KBM-7 (cell line): ENCODE measurements around the gene IQCE.
A peak's percentile ranks its signal among the peaks of the same experiment; 100 is the strongest.

Source experiments
- DNase-seq: peaks from one replicate; pipeline ENCODE4 v3.0.0-alpha.2; 2015
- in situ Hi-C: fragments of 300-500 bp; cut with MboI; formaldehyde crosslinking; loops from 2 replicates; pipeline ENCODE4 v1.14.3; 2020; ENCODE audit warnings: low sequenced_read_pairs, low pct_unique_long_range_greater_than_20kb, mixed read lengths

IQCE gene

GRCh38 chr7:2558629-2559282 is at the start of gene IQCE:
IQCE (plus strand) TSS chr7:2558979; CDS start chr7:2559182, 203 bp downstream.
- in situ Hi-C loops, result no loop called here
- peak; percentile 86 for DNase-seq

GRCh38 chr7:2509298-2509906 is 49.4 kb upstream of the IQCE start:
- in situ Hi-C loops, result no loop called here
- DNase-seq, result no peak

- in situ Hi-C loops, result no loop called here
- DNase-seq, result no peak
Observed at GRCh38 chr7:2510130-2510776, 48.5 kb upstream of the IQCE start.

GRCh38 chr7:2510909-2511768 is 47.6 kb upstream of the IQCE start:
- in situ Hi-C loops, result no loop called here
- DNase-seq, result peak; percentile 91

GRCh38 chr7:2511769-2512168 is 47.0 kb upstream of the IQCE start:
- DNase-seq, result no peak
- in situ Hi-C loops, result no loop called here

GRCh38 chr7:2512179-2512661 is 46.6 kb upstream of the IQCE start:
- in situ Hi-C loops, result no loop called here
- DNase-seq, result no peak

- DNase-seq, result no peak
- in situ Hi-C loops, result no loop called here
Observed at GRCh38 chr7:2512713-2513112, 46.1 kb upstream of the IQCE start.

- in situ Hi-C loops, result no loop called here
- no peak for DNase-seq
Observed at GRCh38 chr7:2513702-2514101, 45.1 kb upstream of the IQCE start.

- no peak for DNase-seq
- in situ Hi-C loops, result no loop called here
Observed at GRCh38 chr7:2514473-2515423, 44.0 kb upstream of the IQCE start.

GRCh38 chr7:2515424-2516193 is 43.2 kb upstream of the IQCE start:
- DNase-seq, result no peak
- in situ Hi-C loops, result no loop called here

GRCh38 chr7:2516194-2516555 is 42.6 kb upstream of the IQCE start:
- DNase-seq, result no peak
- in situ Hi-C loops, result no loop called here

GRCh38 chr7:2517026-2517425 is 41.8 kb upstream of the IQCE start:
- no peak for DNase-seq
- in situ Hi-C loops, result no loop called here

GRCh38 chr7:2517678-2518507 is 40.9 kb upstream of the IQCE start:
- in situ Hi-C loops, result no loop called here
- DNase-seq, result no peak

- DNase-seq, result no peak
- in situ Hi-C loops, result no loop called here
Observed at GRCh38 chr7:2518737-2519118, 40.1 kb upstream of the IQCE start.

- DNase-seq, result peak; percentile 90
Observed at GRCh38 chr7:2519119-2519930, 39.5 kb upstream of the IQCE start, which contains the start of gene LFNG. LFNG (plus strand) TSS chr7:2519774; CDS start chr7:2519862, 88 bp downstream.

GRCh38 chr7:2520131-2520760 is 38.5 kb upstream of the IQCE start:
- DNase-seq, result no peak
- in situ Hi-C loops, result no loop called here

More at GRCh38 chr7:2519119-2519930, 39.5 kb upstream of the IQCE start, which contains the start of gene LFNG:
- in situ Hi-C loops, result no loop called here
